Hepatocyte (in vitro differentiated cells): ENCODE results near the gene WHAMM.

ENCODE experiments used
- CTCF ChIP-seq: fragments of 200-600 bp; sonication (generic); IDR thresholded peaks from 2 replicates; pipeline ENCODE4 v1.5.1; 2016; ENCODE audit warnings: antibody characterized with exemption, mild to moderate bottlenecking; ENCODE audit not compliant: poor library complexity
- EZH2 ChIP-seq: fragments of 200-600 bp; sonication (generic); IDR thresholded peaks from 2 replicates; pipeline ENCODE4 v1.6.1; 2016; ENCODE audit warnings: antibody characterized with exemption, mild to moderate bottlenecking, borderline replicate concordance

DNA sequence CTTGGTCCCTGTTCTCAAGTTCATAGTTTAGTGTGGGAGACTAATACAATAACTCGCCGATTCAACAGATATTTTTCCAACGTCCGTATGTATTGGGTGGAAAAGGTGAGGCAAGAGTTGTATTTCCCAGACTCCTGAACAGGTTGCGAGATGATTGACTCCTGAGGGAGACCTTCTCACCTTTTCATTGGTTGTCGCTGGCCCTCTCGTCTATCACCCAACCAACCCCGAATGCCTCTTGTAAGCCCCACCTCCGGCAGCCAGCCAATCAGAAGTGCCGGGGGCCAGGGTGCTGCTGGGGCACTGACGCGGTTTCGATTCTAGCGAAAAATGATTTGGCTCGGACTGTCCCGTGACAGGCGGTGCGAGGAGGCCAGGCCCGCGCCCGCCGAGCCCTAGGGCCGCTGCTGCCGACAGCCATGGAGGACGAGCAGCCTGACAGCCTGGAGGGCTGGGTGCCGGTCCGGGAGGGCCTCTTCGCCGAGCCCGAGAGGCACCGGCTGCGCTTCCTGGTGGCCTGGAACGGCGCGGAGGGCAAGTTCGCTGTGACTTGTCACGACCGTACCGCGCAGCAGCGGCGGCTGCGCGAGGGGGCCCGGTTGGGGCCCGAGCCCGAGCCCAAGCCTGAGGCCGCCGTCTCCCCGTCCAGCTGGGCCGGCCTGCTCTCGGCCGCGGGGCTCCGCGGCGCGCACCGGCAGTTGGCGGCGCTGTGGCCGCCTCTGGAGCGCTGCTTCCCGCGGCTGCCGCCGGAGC is at the start of gene WHAMM:
- TF ChIP-seq EZH2, result no peak
- TF ChIP-seq CTCF, result peak; percentile 23
